Trophoblast cell (in vitro differentiated cells and primary cell): ENCODE data around the gene FBXL19.

Experiments
- DNase-seq, 2 donors: peaks; one replicate each; pipeline ENCODE4 v3.0.0-alpha.2; 2016
- H2AFZ ChIP-seq: 2 replicates; pipeline ENCODE4 v1.6.1; 2013; ENCODE audit warnings: low read length, moderate library complexity, mild to moderate bottlenecking; ENCODE audit not compliant: insufficient read depth, poor library complexity
- H2AK5ac ChIP-seq: 2 replicates; pipeline ENCODE4 v1.6.1; 2013; ENCODE audit warnings: mild to moderate bottlenecking, low read length
- H2BK120ac ChIP-seq: 2 replicates; pipeline ENCODE4 v1.6.1; 2013; ENCODE audit warnings: low read length, mild to moderate bottlenecking, moderate library complexity; ENCODE audit not compliant: insufficient read depth, poor library complexity
- H2BK12ac ChIP-seq: 2 replicates; pipeline ENCODE4 v1.6.1; 2013; ENCODE audit warnings: mild to moderate bottlenecking, low read length, moderate library complexity
- H2BK5ac ChIP-seq: 2 replicates; pipeline ENCODE4 v1.6.1; 2013; ENCODE audit warnings: low read length, low read depth, moderate library complexity, mild to moderate bottlenecking; ENCODE audit not compliant: poor library complexity
- H3K14ac ChIP-seq: 2 replicates; pipeline ENCODE4 v1.6.1; 2013; ENCODE audit warnings: mild to moderate bottlenecking, low read length
- H3K18ac ChIP-seq: 2 replicates; pipeline ENCODE4 v1.6.1; 2013; ENCODE audit warnings: mild to moderate bottlenecking, low read length
- H3K23ac ChIP-seq: 2 replicates; pipeline ENCODE4 v1.6.1; 2013; ENCODE audit warnings: low read length
- H3K27ac ChIP-seq: 2 replicates; pipeline ENCODE4 v1.5.1; 2013; ENCODE audit warnings: low read depth, mild to moderate bottlenecking, inconsistent platforms, low read length, moderate library complexity
- H3K27me3 ChIP-seq: 2 replicates; pipeline ENCODE4 v1.6.1; 2013; ENCODE audit warnings: inconsistent platforms, mild to moderate bottlenecking, low read length, moderate library complexity; ENCODE audit not compliant: insufficient read depth
- H3K36me3 ChIP-seq, 2 experiments: 1 replicate in 1 of 2; 2 replicates in 1 of 2; pipeline ENCODE4 v1.6.1; 2013; ENCODE audit warnings: low read length in 2 of 2, mild to moderate bottlenecking in 2 of 2, moderate library complexity in 1 of 2; ENCODE audit not compliant: insufficient read depth in 2 of 2, control insufficient read depth in 1 of 2
- H3K4ac ChIP-seq: 2 replicates; pipeline ENCODE4 v1.6.1; 2013; ENCODE audit warnings: low read depth, mild to moderate bottlenecking, low read length, moderate library complexity
- H3K4me1 ChIP-seq, 2 experiments: 1 replicate in 1 of 2; 2 replicates in 1 of 2; pipeline ENCODE4 v1.6.1; 2013; ENCODE audit warnings: low read length in 2 of 2, mild to moderate bottlenecking in 2 of 2, moderate library complexity in 1 of 2; ENCODE audit not compliant: insufficient read depth in 2 of 2, control insufficient read depth in 1 of 2
- H3K4me2 ChIP-seq: 2 replicates; pipeline ENCODE4 v1.6.1; 2013; ENCODE audit warnings: inconsistent platforms, mild to moderate bottlenecking, low read length, moderate library complexity
- H3K4me3 ChIP-seq: 2 replicates; pipeline ENCODE4 v1.5.1; 2013; ENCODE audit warnings: mild to moderate bottlenecking, low read depth, low read length, inconsistent platforms
- H3K79me1 ChIP-seq: one replicate; pipeline ENCODE4 v1.6.1; 2013; ENCODE audit warnings: low read length
- H3K79me2 ChIP-seq: 2 replicates; pipeline ENCODE4 v1.6.1; 2013; ENCODE audit warnings: low read length, mild to moderate bottlenecking; ENCODE audit not compliant: control insufficient read depth, insufficient read depth, poor library complexity
- H3K9ac ChIP-seq: 2 replicates; pipeline ENCODE4 v1.6.1; 2013; ENCODE audit warnings: mild to moderate bottlenecking, low read length
- H3K9me3 ChIP-seq: 2 replicates; pipeline ENCODE4 v1.6.1; 2013; ENCODE audit warnings: low read depth, mild to moderate bottlenecking, control low read depth, inconsistent platforms, low read length; ENCODE audit not compliant: insufficient read depth
- H4K12ac ChIP-seq: 2 replicates; pipeline ENCODE4 v1.6.1; 2013; ENCODE audit warnings: low read depth, mild to moderate bottlenecking, low read length, moderate library complexity
- H4K8ac ChIP-seq: 2 replicates; pipeline ENCODE4 v1.6.1; 2013; ENCODE audit warnings: low read depth, mild to moderate bottlenecking, low read length, moderate library complexity
- H4K91ac ChIP-seq: one replicate; pipeline ENCODE4 v1.6.1; 2013; ENCODE audit warnings: low read depth, mild to moderate bottlenecking, low read length, moderate library complexity
- WGBS: extraction: QIAGEN DNeasy Blood & Tissue Kit; methylation state at CpG from one replicate; pipeline ENCODE4 v1.1.7; 2013; ENCODE audit warnings: missing lambda C conversion rate; ENCODE audit not compliant: insufficient read length, insufficient coverage; ENCODE audit errors: extremely low coverage; 5-methylcytosine and 5-hydroxymethylcytosine counted together

The FBXL19 gene

DNA sequence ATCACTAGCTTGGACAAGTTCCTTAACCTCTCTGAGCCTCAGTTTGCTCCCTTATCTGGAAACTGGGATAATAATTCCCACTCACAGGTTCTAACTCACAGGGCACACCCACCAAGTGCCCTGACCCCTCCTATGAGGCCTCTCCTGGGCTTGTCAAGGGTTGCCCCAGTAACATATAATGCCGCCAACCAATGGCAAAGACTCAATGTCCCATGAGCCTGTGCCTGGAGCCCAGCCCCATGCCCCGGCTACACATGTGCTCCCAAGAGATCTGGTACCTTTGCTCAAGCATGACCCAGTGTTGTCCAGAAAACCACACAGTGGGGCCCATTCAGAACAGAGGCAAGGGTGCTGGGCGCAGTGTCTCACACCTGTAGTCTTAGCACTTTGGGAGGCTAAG, 8.5 kb upstream of the FBXL19 start:
- Histone ChIP-seq H3K79me2 (no peaks in the 10 kb centered on the region), H2BK12ac (no peak overlapping the region), H3K18ac (no peak overlapping the region), H3K14ac (no peak overlapping the region), H4K8ac (no peak overlapping the region), H3K23ac (no peak overlapping the region), H2BK5ac (no peak overlapping the region), H2AK5ac (no peak overlapping the region), H4K91ac (no peak overlapping the region), H3K36me3 (no peaks in the 10 kb centered on the region), H3K9ac (no peak overlapping the region), H3K4me1 (peaks cover 0 to 1% of the 10 kb centered on the region in 2 experiments), H3K27me3 (no peaks in the 10 kb centered on the region), H2AFZ (no peak overlapping the region), H3K9me3 (peaks cover 7% of the 10 kb centered on the region), H3K27ac (no peak overlapping the region), H3K79me1 (no peaks in the 10 kb centered on the region), H3K4ac (no peak overlapping the region), H3K4me3 (no peak overlapping the region), H3K4me2 (no peak overlapping the region), H4K12ac (no peak overlapping the region), H2BK120ac (no peak overlapping the region)
- DNase-seq, result no peak
- WGBS, result no CpG with 5 or more reads among the region's 3 CpGs

DNA sequence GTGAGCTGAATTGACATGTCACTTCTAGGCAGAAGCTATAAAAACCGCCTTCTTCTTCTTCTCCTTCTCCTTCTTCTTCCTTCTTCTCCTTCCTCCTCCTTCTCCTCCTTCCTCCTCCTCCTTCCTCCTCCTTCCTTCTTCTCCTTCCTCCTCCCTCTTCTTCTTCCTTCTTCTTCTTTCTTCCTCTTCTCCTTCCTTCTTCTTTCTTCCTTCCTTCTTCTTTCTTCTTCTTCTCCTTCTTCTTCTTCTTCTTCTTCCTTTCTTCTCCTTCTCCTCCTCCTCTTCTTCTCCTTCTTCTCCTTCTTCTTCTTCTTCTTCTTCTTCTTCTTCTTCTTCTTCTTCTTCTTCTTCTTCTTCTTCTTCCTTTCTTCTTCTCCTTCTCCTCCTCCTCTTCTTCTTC, 4.8 kb upstream of the FBXL19 start:
- H2BK5ac ChIP-seq, result no peak overlapping the region
- no peak overlapping the region for H2BK12ac ChIP-seq
- no peak overlapping the region for H3K18ac ChIP-seq
- no peak overlapping the region for H3K4me3 ChIP-seq
- no peak overlapping the region for H2AFZ ChIP-seq
- no peak overlapping the region for H2AK5ac ChIP-seq
- H3K14ac ChIP-seq, result no peak overlapping the region
- H2BK120ac ChIP-seq, result no peak overlapping the region
- H3K79me1 ChIP-seq, result peaks cover 12% of the 10 kb centered on the region
- no peak overlapping the region for H3K4ac ChIP-seq
- no peak overlapping the region for H3K27ac ChIP-seq
- no peak overlapping the region for H4K91ac ChIP-seq
- no CpG with 5 or more reads among the region's 1 CpG for WGBS
- no peak overlapping the region for H3K23ac ChIP-seq
- no peak for DNase-seq
- H4K12ac ChIP-seq, result no peak overlapping the region
- no peak overlapping the region for H4K8ac ChIP-seq
- no peak overlapping the region for H3K9ac ChIP-seq
- no peaks in the 10 kb centered on the region for H3K36me3 ChIP-seq
- no peak overlapping the region for H3K4me2 ChIP-seq
- H3K9me3 ChIP-seq, result peaks cover 2% of the 10 kb centered on the region
- peaks cover 0 to 1% of the 10 kb centered on the region in 2 experiments for H3K4me1 ChIP-seq
- no peaks in the 10 kb centered on the region for H3K27me3 ChIP-seq
- peaks cover 5% of the 10 kb centered on the region for H3K79me2 ChIP-seq

DNA sequence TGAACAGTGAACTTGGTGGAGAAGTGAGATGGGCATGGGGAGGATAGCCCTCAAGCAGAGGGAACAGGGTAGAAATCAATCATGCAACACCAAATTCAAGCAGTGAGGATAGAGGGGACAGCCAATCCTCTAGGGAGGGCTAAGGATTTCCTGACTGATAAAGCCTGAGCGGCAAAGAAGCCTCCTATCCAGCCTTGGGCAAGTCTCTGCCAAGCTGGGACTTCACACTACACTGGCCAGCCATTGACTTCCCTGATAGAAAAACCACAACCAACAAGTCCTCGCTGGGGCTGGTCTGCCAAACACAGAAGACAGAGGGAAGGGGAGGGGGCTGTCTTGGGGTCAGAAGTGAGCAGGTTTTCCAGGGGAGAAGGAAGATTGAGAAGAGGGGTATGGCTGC, 2.5 kb upstream of the FBXL19 start:
- H3K9ac ChIP-seq, result no peak overlapping the region
- H3K36me3 ChIP-seq, result peaks cover 5 to 6% of the 10 kb centered on the region in 2 experiments
- H3K23ac ChIP-seq, result no peak overlapping the region
- H3K79me2 ChIP-seq, result peaks cover 9% of the 10 kb centered on the region
- no peak overlapping the region for H2BK5ac ChIP-seq
- DNase-seq, result no peak
- no peak overlapping the region for H3K14ac ChIP-seq
- no peak overlapping the region for H4K12ac ChIP-seq
- no peak overlapping the region for H3K4me2 ChIP-seq
- no peak overlapping the region for H4K8ac ChIP-seq
- peaks cover 4 to 6% of the 10 kb centered on the region in 2 experiments for H3K4me1 ChIP-seq
- H3K27me3 ChIP-seq, result no peaks in the 10 kb centered on the region
- H2AK5ac ChIP-seq, result no peak overlapping the region
- no peak overlapping the region for H4K91ac ChIP-seq
- no peak overlapping the region for H3K27ac ChIP-seq
- no peak overlapping the region for H3K4ac ChIP-seq
- no peak overlapping the region for H2BK120ac ChIP-seq
- no peak overlapping the region for H2BK12ac ChIP-seq
- no peak overlapping the region for H3K18ac ChIP-seq
- no peak overlapping the region for H3K4me3 ChIP-seq
- H3K79me1 ChIP-seq, result peaks cover 17% of the 10 kb centered on the region
- H2AFZ ChIP-seq, result no peak overlapping the region
- WGBS, result no CpG with 5 or more reads among the region's 2 CpGs
- no peaks in the 10 kb centered on the region for H3K9me3 ChIP-seq

DNA sequence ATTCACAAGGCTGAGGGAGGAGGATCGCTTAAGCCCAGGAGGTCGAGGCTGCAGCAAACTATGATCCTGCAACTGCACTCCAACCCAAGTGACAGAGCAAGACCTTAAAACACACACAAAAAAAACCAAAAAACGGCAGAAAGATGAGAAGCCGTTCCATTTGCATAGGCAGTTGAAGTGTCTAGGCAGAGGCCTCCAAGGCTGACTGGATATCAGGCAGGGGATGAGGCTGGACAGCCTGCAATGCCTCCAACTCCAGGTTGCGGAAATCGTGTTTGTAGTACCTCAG, 2.0 kb upstream of the FBXL19 start:
- Histone ChIP-seq H4K12ac (no peak overlapping the region), H3K4me3 (no peak overlapping the region), H3K23ac (no peak overlapping the region), H2BK12ac (no peak overlapping the region), H2AK5ac (no peak overlapping the region), H3K9ac (no peak overlapping the region), H3K14ac (no peak overlapping the region), H4K91ac (no peak overlapping the region), H2BK120ac (no peak overlapping the region), H3K79me2 (peaks cover 9% of the 10 kb centered on the region), H2AFZ (no peak overlapping the region), H3K4me2 (peak overlapping the region; percentile 83), H3K27me3 (no peaks in the 10 kb centered on the region), H3K27ac (no peak overlapping the region), H2BK5ac (no peak overlapping the region), H3K79me1 (peaks cover 17% of the 10 kb centered on the region), H4K8ac (no peak overlapping the region), H3K18ac (no peak overlapping the region), H3K4me1 (peaks cover 4 to 5% of the 10 kb centered on the region in 2 experiments), H3K9me3 (no peaks in the 10 kb centered on the region), H3K36me3 (peaks cover 8 to 10% of the 10 kb centered on the region in 2 experiments), H3K4ac (no peak overlapping the region)
- no peak for DNase-seq
- WGBS, result no CpG with 5 or more reads among the region's 6 CpGs
